KMS-11 (cell line): ENCODE data around the gene PRUNE2.

Source experiments
- H2AFZ ChIP-seq: fragments of 200-600 bp; sonication (generic); 2 replicates; pipeline ENCODE4 v1.6.1; 2016; ENCODE audit warnings: antibody characterized with exemption, mixed run types, low read depth
- H3K27ac ChIP-seq: fragments of 200-600 bp; sonication (generic); 2 replicates; pipeline ENCODE4 v1.6.1; 2016; ENCODE audit warnings: mild to moderate bottlenecking, mixed run types
- H3K27me3 ChIP-seq: fragments of 200-600 bp; sonication (generic); 2 replicates; pipeline ENCODE4 v1.6.1; 2017; ENCODE audit warnings: mild to moderate bottlenecking, low read depth, mixed run types, moderate library complexity; ENCODE audit not compliant: insufficient read depth
- H3K36me3 ChIP-seq: fragments of 200-600 bp; sonication (generic); 2 replicates; pipeline ENCODE4 v1.6.1; 2017; ENCODE audit warnings: mild to moderate bottlenecking, mixed run types; ENCODE audit not compliant: insufficient read depth
- H3K4me1 ChIP-seq: fragments of 200-600 bp; sonication (generic); 2 replicates; pipeline ENCODE4 v1.6.1; 2016; ENCODE audit warnings: mild to moderate bottlenecking, low read depth, mixed run types; ENCODE audit not compliant: poor library complexity, severe bottlenecking
- H3K4me2 ChIP-seq: fragments of 200-600 bp; sonication (generic); 2 replicates; pipeline ENCODE4 v1.7.0; 2016; ENCODE audit warnings: mild to moderate bottlenecking, mixed run types
- H3K4me3 ChIP-seq: fragments of 200-600 bp; sonication (generic); IDR thresholded peaks from 2 replicates; pipeline ENCODE4 v1.6.1; 2017; ENCODE audit warnings: low read depth, low read length, mixed read lengths; ENCODE audit not compliant: insufficient read depth
- H3K79me2 ChIP-seq: fragments of 200-600 bp; sonication (generic); 2 replicates; pipeline ENCODE4 v1.6.1; 2016; ENCODE audit warnings: low read depth, mixed run types; ENCODE audit not compliant: insufficient read depth
- H3K9ac ChIP-seq: fragments of 200-600 bp; sonication (generic); 2 replicates; pipeline ENCODE4 v1.6.1; 2016; ENCODE audit warnings: mild to moderate bottlenecking, mixed run types
- H4K20me1 ChIP-seq: fragments of 200-600 bp; sonication (generic); 2 replicates; pipeline ENCODE4 v1.6.1; 2016; ENCODE audit warnings: mild to moderate bottlenecking, mixed run types; ENCODE audit not compliant: insufficient read depth
- TF ChIP-seq, protein P1 (sequence below): fragments of 200-600 bp; sonication (generic); conservative IDR thresholded peaks from 2 replicates; pipeline ENCODE4 v1.6.1; 2017; ENCODE audit warnings: low read depth, mild to moderate bottlenecking, antibody characterized with exemption, low read length, moderate library complexity, mixed read lengths

PRUNE2 gene

DNA sequence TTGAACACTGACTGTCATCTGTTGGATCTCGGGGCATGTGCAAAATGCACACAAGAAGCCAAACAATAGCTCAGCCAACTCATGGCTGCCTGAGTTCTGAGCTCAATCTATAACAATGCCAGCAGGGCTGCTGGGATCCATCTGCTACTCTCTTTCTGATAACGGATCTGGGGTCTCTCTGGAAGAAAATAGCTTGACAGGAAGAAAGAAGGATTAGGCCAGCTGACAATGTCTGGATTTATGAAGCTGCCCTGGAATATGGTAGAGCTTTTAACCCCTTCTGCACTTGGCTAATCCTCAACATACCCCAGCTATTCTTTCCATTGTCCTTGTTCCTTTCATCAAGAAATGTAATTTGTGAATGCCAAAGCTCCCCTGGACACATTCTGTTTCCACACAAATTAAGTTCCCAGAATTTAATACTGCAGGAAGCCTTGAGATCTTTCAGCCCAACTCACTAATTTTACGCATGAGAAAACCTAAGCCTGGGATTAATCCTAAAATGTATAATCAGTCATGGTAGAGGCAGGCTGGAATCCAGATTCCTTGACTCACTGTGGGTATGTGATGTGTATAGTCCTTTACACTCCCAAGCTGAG, 204.4 kb downstream of the PRUNE2 start:
- no peak overlapping the region for H3K9ac ChIP-seq
- no peak overlapping the region for H3K4me3 ChIP-seq
- TF ChIP-seq, protein P1, sequence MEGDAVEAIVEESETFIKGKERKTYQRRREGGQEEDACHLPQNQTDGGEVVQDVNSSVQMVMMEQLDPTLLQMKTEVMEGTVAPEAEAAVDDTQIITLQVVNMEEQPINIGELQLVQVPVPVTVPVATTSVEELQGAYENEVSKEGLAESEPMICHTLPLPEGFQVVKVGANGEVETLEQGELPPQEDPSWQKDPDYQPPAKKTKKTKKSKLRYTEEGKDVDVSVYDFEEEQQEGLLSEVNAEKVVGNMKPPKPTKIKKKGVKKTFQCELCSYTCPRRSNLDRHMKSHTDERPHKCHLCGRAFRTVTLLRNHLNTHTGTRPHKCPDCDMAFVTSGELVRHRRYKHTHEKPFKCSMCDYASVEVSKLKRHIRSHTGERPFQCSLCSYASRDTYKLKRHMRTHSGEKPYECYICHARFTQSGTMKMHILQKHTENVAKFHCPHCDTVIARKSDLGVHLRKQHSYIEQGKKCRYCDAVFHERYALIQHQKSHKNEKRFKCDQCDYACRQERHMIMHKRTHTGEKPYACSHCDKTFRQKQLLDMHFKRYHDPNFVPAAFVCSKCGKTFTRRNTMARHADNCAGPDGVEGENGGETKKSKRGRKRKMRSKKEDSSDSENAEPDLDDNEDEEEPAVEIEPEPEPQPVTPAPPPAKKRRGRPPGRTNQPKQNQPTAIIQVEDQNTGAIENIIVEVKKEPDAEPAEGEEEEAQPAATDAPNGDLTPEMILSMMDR: no peak
- H3K4me1 ChIP-seq: peaks cover 5% of the 10 kb centered on the region
- H3K36me3 ChIP-seq: no peaks in the 10 kb centered on the region
- no peaks in the 10 kb centered on the region for H3K79me2 ChIP-seq
- H2AFZ ChIP-seq: no peak overlapping the region
- no peak overlapping the region for H3K4me2 ChIP-seq
- H3K27me3 ChIP-seq: no peaks in the 10 kb centered on the region
- H3K27ac ChIP-seq: no peak overlapping the region
- H4K20me1 ChIP-seq: no peaks in the 10 kb centered on the region

DNA sequence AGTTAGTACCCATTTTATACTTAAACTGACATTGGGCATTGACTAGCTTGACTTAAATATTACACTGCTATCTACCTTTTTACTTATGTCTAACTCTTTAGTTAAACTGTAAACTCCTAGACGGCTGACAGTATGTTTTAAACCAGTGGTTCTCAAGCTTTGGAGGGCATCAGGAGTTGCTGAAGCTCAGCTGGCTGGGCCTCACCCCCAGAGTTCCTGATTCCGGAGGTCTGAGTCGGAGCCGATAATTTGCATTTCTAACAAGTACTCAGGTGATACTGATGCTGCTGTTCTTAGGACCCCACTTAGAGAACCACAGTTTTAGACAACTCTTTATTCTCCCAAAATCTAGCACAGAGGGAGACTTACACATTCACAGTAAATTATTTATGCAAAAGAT, 205.0 kb downstream of the PRUNE2 start:
- no peaks in the 10 kb centered on the region for H3K79me2 ChIP-seq
- H3K4me2 ChIP-seq: no peak overlapping the region
- no peaks in the 10 kb centered on the region for H3K36me3 ChIP-seq
- no peak overlapping the region for H3K27ac ChIP-seq
- peaks cover 5% of the 10 kb centered on the region for H3K4me1 ChIP-seq
- no peak overlapping the region for H3K4me3 ChIP-seq
- no peaks in the 10 kb centered on the region for H4K20me1 ChIP-seq
- H3K9ac ChIP-seq: no peak overlapping the region
- TF ChIP-seq, protein P1: no peak
- H2AFZ ChIP-seq: no peak overlapping the region
- H3K27me3 ChIP-seq: no peaks in the 10 kb centered on the region

DNA sequence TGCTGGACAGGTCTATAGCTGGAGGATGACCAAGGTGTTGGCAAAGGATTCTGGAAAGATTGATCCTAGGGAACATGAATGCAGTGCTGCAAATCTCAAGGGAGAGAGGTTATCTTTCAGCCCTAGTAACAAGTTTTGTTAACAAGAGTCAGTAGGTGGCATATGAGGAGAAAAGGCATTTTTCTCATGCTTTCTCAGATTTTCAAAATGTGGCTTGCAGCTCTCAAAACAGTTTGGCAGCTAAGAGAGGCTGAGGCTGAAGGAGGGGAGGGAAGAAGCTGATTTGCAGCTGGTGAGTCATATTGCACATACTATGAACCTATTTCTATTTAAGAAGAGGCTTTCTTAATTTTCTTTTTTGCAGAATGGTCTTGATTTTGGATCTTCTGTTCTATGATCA, 205.9 kb downstream of the PRUNE2 start:
- Histone ChIP-seq H3K79me2 (no peaks in the 10 kb centered on the region), H3K4me3 (no peak overlapping the region), H3K27ac (no peak overlapping the region), H3K27me3 (no peaks in the 10 kb centered on the region), H3K4me1 (peaks cover 3% of the 10 kb centered on the region), H4K20me1 (no peaks in the 10 kb centered on the region), H3K36me3 (no peaks in the 10 kb centered on the region), H3K9ac (no peak overlapping the region), H2AFZ (no peak overlapping the region), H3K4me2 (no peak overlapping the region)
- TF ChIP-seq, protein P1: no peak

DNA sequence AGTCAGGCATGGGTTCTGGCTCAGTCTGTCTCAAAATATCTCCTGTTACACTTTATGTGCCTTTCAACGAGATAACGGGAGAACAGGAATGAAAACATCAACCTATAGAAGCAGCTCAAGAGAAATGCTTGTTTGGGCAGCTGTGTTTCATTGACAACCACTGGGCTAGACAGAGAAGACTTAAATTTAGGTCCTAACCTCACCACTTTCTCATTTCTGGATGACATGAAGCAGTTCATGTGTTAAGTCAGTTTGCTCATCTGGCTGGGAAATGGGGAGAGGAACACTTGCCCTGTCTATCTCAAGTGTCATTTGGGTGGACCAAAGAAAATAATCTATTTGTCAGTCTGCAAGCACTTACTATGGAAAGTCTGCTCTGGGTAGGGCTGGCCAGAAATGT, 208.4 kb downstream of the PRUNE2 start:
- no peaks in the 10 kb centered on the region for H4K20me1 ChIP-seq
- H3K4me2 ChIP-seq: no peak overlapping the region
- no peak overlapping the region for H3K9ac ChIP-seq
- TF ChIP-seq, protein P1: no peak
- H2AFZ ChIP-seq: no peak overlapping the region
- no peak overlapping the region for H3K27ac ChIP-seq
- H3K4me1 ChIP-seq: no peaks in the 10 kb centered on the region
- H3K27me3 ChIP-seq: no peaks in the 10 kb centered on the region
- H3K79me2 ChIP-seq: no peaks in the 10 kb centered on the region
- H3K4me3 ChIP-seq: no peak overlapping the region
- H3K36me3 ChIP-seq: no peaks in the 10 kb centered on the region
